Calu3 (cell line): Measurements from ENCODE around the gene PMFBP1. TPM values are rescaled to one million over a fixed set of nuclear protein-coding genes. Genes with fewer than 3 reads are reported as not detected.

Experiments
- BruUV-seq: library from RNA; stranded (reverse); fragments of 400-500 nt; replicated peaks from 2 replicates; lab custom pipeline; 2021; lab: Mats Ljungman, UMichigan
- CTCF ChIA-PET: fragments of 300-600 bp; sonication (Branson Sonifier 250); formaldehyde crosslinking; loops from one replicate; lab custom pipeline; 2022; ENCODE audit warnings: antibody characterized with exemption; lab: Charles Lee
- DNase-seq: peaks from one replicate; pipeline ENCODE4 v3.0.0; 2022
- H3K27ac Mint-ChIP-seq: one replicate; pipeline ENCODE4 v1.8.0; 2022; ENCODE audit warnings: mixed read lengths; ENCODE audit not compliant: unreplicated experiment
- H3K27me3 Mint-ChIP-seq: one replicate; pipeline ENCODE4 v1.8.0; 2022; ENCODE audit warnings: mixed read lengths; ENCODE audit not compliant: unreplicated experiment
- H3K36me3 Mint-ChIP-seq: one replicate; pipeline ENCODE4 v1.8.0; 2022; ENCODE audit warnings: mild to moderate bottlenecking, moderate library complexity, mixed read lengths; ENCODE audit not compliant: insufficient read depth, unreplicated experiment
- H3K4me1 Mint-ChIP-seq: one replicate; pipeline ENCODE4 v1.8.0; 2022; ENCODE audit warnings: mild to moderate bottlenecking, low read depth, mixed read lengths; ENCODE audit not compliant: unreplicated experiment
- H3K4me3 Mint-ChIP-seq: one replicate; pipeline ENCODE4 v1.8.0; 2022; ENCODE audit warnings: mild to moderate bottlenecking, low read depth, moderate library complexity, mixed read lengths; ENCODE audit not compliant: unreplicated experiment
- H3K9me3 Mint-ChIP-seq: one replicate; pipeline ENCODE4 v1.8.0; 2022; ENCODE audit warnings: low read depth, mixed read lengths; ENCODE audit not compliant: unreplicated experiment
- CTCF ChIP-seq: fragments of 200-600 bp; IDR thresholded peaks from one replicate; pipeline ENCODE4 v1.8.0; 2022; ENCODE audit warnings: antibody characterized with exemption; ENCODE audit not compliant: unreplicated experiment
- intact Hi-C: fragments of 100-400 bp; cut with micrococcal nuclease; formaldehyde crosslinking; loops from one replicate; pipeline ENCODE4 v1.10.0; 2022; ENCODE audit not compliant: unreplicated experiment
- total RNA-seq: library from RNA; stranded (reverse); gene quantifications from 2 replicates; pipeline ENCODE4 v1.2.3, GENCODE V29; 2022

PMFBP1 gene
- total RNA-seq, 1 experiment from 2014 or later: 8.5 TPM

- intact Hi-C loops: no loop called here
- Mint-ChIP-seq H3K4me3 (no peak overlapping the region), H3K27ac (no peak overlapping the region), H3K4me1 (peaks cover 18% of the 10 kb centered on the region), H3K27me3 (no peaks in the 10 kb centered on the region), H3K9me3 (no peaks in the 10 kb centered on the region), H3K36me3 (no peaks in the 10 kb centered on the region)
- BruUV-seq: no TSS peak
- DNase-seq: no peak
- CTCF ChIA-PET: interaction anchor here (2.1 kb wide), 1 partner anchor 344 kb away, joined by 12 read pairs; no protein-coding TSS in a partner anchor
- no peak for TF ChIP-seq CTCF
Observed at GRCh38 chr16:72123426-72123825, 48.5 kb downstream of the PMFBP1 start.

GRCh38 chr16:72122916-72123315 lies 49.0 kb downstream of the PMFBP1 start:
- H3K9me3 Mint-ChIP-seq: no peaks in the 10 kb centered on the region
- no peaks in the 10 kb centered on the region for H3K36me3 Mint-ChIP-seq
- BruUV-seq: no TSS peak
- no peak for DNase-seq
- H3K27me3 Mint-ChIP-seq: no peaks in the 10 kb centered on the region
- CTCF ChIA-PET: no interaction called here
- H3K27ac Mint-ChIP-seq: no peak overlapping the region
- no peak overlapping the region for H3K4me3 Mint-ChIP-seq
- no peak for TF ChIP-seq CTCF
- intact Hi-C loops: no loop called here
- H3K4me1 Mint-ChIP-seq: peaks cover 18% of the 10 kb centered on the region

GRCh38 chr16:72122308-72122707 lies 49.6 kb downstream of the PMFBP1 start:
- Mint-ChIP-seq H3K27ac (no peak overlapping the region), H3K36me3 (no peaks in the 10 kb centered on the region), H3K4me1 (peaks cover 18% of the 10 kb centered on the region), H3K9me3 (no peaks in the 10 kb centered on the region), H3K4me3 (no peak overlapping the region), H3K27me3 (no peaks in the 10 kb centered on the region)
- intact Hi-C loops: no loop called here
- CTCF ChIA-PET: interaction anchor here (1.8 kb wide), 1 partner anchor 16 kb away, joined by 4 read pairs; no protein-coding TSS in a partner anchor
- no peak for DNase-seq
- TF ChIP-seq CTCF: no peak
- BruUV-seq: no TSS peak

GRCh38 chr16:72120026-72120425 lies 51.9 kb downstream of the PMFBP1 start:
- TF ChIP-seq CTCF: no peak
- CTCF ChIA-PET: no interaction called here
- DNase-seq: no peak
- Mint-ChIP-seq H3K4me3 (no peak overlapping the region), H3K4me1 (peaks cover 2% of the 10 kb centered on the region), H3K27me3 (no peaks in the 10 kb centered on the region), H3K36me3 (no peaks in the 10 kb centered on the region), H3K9me3 (no peaks in the 10 kb centered on the region), H3K27ac (no peak overlapping the region)
- BruUV-seq: no TSS peak
- intact Hi-C loops: no loop called here

GRCh38 chr16:72113616-72113945 lies 58.4 kb downstream of the PMFBP1 start:
- CTCF ChIA-PET: no interaction called here
- intact Hi-C loops: no loop called here

More at GRCh38 chr16:72113616-72113945, 58.4 kb downstream of the PMFBP1 start:
- BruUV-seq: no TSS peak
- no peak overlapping the region for H3K4me3 Mint-ChIP-seq
- H3K9me3 Mint-ChIP-seq: no peaks in the 10 kb centered on the region
- TF ChIP-seq CTCF: no peak
- no peaks in the 10 kb centered on the region for H3K27me3 Mint-ChIP-seq
- peaks cover 18% of the 10 kb centered on the region for H3K36me3 Mint-ChIP-seq
- H3K27ac Mint-ChIP-seq: no peak overlapping the region
- no peak for DNase-seq
- H3K4me1 Mint-ChIP-seq: no peaks in the 10 kb centered on the region
